Frontal cortex (tissue), 4 donors: ENCODE data around the gene MYH7B. TPM values are rescaled to one million over a fixed set of nuclear protein-coding genes. Genes with fewer than 3 reads are reported as not detected.

ENCODE experiments used
- DNase-seq, 2 donors: peaks; one replicate each; pipeline ENCODE4 v3.0.0; 2012; ENCODE audit warnings: low spot score in 2 of 2
- FAIRE-seq: peaks from 2 replicates; lab custom pipeline; 2012; peaks lifted over from hg19 to GRCh38; lab: Jason Lieb, UNC
- total RNA-seq: library from RNA; depleted of rRNA; stranded (reverse); fragments of >200 nt; gene quantifications from one replicate; pipeline ENCODE4 v1.2.3, GENCODE V29; 2014
- donor health status: control.
- donor health status: control.
- donor health status: control.

Gene MYH7B
- total RNA-seq, 1 donor from 2014 or later, result not detected

GRCh38 chr20:34943808-34944567, 11.7 kb upstream of the MYH7B start:
- DNase-seq (no peak), FAIRE-seq (no peak)

DNA sequence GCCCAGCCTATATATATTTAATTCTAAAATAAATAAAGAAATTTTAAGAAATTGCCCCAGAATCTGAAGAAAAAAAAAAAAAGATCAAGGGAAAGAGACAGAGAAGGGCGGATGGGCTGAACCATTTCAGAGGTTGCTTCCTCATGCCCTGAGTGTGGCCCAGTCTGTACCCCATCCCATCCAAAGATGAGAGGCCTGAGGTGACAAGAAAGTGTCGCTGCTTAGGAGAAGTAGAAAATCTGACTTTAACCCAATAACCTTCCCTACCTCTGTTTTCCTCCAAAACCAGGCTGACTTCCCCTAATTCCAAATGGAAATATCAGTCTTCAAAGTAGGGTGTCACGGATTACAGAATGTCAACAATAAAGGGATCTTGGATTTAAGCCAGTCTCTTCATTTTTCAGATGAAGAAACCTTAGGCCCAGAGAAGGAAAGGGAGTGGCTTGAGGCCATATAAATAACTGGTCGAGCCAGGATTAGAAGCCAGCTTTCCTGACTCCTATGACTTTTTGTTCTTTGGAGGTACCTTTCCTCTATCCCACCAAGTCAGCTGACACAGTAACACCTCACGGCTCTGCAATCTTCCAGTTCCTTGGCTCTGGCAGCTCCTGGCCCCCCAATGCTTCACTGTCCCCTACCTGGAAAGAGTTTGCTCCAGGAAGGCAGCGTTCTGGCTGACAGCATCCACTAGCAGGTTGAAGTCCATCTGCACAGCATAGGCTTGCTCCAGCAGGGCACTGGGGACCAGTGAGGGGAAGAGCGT, 10.2 kb upstream of the MYH7B start:
- no peak for DNase-seq
- no peak for FAIRE-seq

GRCh38 chr20:34946661-34947060, 9.0 kb upstream of the MYH7B start:
- FAIRE-seq, result no peak
- DNase-seq, result no peak

- DNase-seq, result no peak
- no peak for FAIRE-seq
Measured at GRCh38 chr20:34947336-34947735, 8.3 kb upstream of the MYH7B start.

DNA sequence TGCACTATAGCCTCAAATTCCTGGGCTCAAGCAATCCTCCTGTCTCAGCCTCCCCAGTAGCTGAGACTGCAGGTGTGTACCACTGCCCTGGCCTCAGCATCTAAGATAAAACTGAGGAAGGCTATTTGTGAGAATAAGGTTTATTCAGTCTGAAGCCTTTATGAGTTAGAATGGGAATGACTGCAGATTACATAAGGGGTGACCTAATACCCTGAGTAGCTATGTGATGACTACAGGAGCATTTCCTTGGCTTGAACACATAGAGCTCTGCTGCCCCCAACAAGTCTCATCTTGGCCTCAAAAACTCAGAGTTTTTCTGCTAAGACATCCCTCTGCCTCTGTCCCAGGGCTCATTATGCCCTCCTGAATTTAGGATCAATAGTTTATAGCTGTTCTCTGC, 7.6 kb upstream of the MYH7B start:
- DNase-seq, result no peak
- FAIRE-seq, result no peak

DNA sequence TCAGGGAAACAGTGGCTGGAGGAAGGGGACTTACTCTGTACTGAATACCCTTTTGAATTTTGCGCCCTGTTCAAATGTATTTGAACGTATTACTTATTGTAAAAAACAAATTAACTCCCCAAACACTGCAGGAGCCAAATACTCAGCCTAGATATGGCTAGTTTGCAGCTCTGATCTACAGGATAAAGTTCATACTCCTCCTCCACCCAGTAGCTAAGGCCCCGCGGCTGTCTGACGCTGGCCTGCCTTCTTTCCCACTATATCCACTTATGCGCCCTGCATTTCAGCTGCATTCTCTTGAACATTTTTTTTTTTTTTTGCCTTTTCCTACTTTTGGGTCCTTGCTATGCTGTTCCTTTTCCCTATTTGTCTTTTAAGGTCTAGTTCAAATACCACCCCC, 6.5 kb upstream of the MYH7B start:
- FAIRE-seq (no peak), DNase-seq (no peak)

- no peak for FAIRE-seq
- no peak for DNase-seq
Measured at GRCh38 chr20:34951252-34951651, 4.4 kb upstream of the MYH7B start.

DNA sequence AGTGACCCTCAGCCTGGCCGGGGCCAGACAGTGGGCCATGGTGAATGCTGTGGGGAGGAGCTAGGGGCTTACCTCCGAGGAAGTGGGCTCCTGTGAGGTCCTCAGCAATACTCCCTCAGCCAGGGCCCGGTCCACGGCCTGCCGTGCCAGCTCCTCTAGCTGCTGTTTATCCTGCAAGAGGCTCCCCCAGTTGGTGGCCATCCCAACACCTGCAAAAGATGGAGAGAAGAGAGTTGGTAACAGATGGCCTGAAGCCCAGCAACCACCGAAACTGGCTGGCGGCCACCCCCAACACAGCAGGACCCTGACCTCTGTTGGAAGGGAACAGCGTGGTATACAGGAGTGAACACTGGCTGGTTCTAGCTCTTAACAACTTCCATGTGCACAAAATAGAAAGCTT, 4.0 kb upstream of the MYH7B start:
- no peak for DNase-seq
- FAIRE-seq, result no peak

- DNase-seq, result no peak
- FAIRE-seq, result no peak
Measured at GRCh38 chr20:34952671-34953070, 3.0 kb upstream of the MYH7B start.

GRCh38 chr20:34953960-34954359, 1.7 kb upstream of the MYH7B start:
- FAIRE-seq (no peak), DNase-seq (no peak)

- no peak for DNase-seq
- FAIRE-seq, result no peak
Measured at GRCh38 chr20:34954904-34955230, 801 bp upstream of the MYH7B start.

- FAIRE-seq (no peak), DNase-seq (no peak)
Measured at GRCh38 chr20:34956041-34956458, 382 bp downstream of the MYH7B start.

GRCh38 chr20:34956751-34957472, 1.2 kb downstream of the MYH7B start:
- no peak for FAIRE-seq

DNA sequence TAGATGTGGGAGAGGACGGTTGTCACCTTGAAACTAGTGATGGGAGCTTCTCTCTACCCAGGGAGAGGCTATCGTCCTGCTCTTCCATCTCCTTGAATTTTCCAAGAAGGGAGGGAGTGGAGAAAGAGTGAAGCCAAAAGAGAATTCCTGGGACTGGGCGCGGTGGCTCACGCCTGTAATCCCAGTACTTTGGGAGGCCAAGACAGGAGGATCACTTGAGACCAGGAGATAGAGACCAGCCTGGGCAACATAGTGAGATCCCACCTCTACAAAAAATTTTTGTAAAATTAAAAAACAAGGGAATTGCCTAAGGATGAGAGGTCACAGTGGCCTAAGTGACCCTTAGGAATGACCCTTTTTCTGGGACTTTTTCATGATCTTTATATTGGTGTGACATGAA, 8.8 kb downstream of the MYH7B start:
- DNase-seq, result no peak
- no peak for FAIRE-seq

More at GRCh38 chr20:34956751-34957472, 1.2 kb downstream of the MYH7B start:
- DNase-seq, result no peak

- FAIRE-seq (no peak), DNase-seq (no peak)
Measured at GRCh38 chr20:34965051-34965450, 9.4 kb downstream of the MYH7B start.

DNA sequence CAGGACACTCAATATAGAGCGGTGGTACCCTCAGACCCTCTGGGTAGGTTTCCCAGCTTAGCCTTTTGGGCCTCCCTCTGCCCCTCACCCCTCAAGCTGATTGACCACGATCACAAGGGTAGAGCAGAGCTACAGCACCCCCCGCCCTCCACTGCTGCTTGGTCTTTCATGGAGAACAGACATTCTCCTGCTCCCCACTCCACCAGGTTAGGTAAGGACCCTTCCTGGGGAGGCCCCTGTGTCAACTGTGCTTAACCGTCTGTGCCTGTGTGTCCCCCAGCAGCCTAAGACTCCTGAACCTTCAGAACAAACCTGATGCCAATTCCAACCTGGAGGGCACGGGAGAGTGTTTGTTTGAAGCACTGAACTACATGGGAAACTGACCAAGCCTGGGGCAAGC, 11.8 kb downstream of the MYH7B start:
- no peak for DNase-seq
- no peak for FAIRE-seq

- FAIRE-seq, result no peak
- DNase-seq, result no peak
Measured at GRCh38 chr20:34968042-34968775, 12.5 kb downstream of the MYH7B start.

GRCh38 chr20:34970193-34970840, 14.6 kb downstream of the MYH7B start:
- FAIRE-seq, result no peak
- no peak for DNase-seq

GRCh38 chr20:34970846-34971560, 15.3 kb downstream of the MYH7B start:
- DNase-seq (no peak), FAIRE-seq (no peak)
